ENCODE data around the gene KIAA0930.

GRCh38 chr22:45196308-45196707, 44.4 kb downstream of the KIAA0930 start:
- no peak for TF ChIP-seq EZH2phosphoT487 (IDR thresholded peaks at IDR 0.05; ENCODE audit: insufficient read depth, low read depth)
- no peak for TF ChIP-seq EZH2 (IDR thresholded peaks at IDR 0.05; ENCODE audit: insufficient read depth, poor library complexity, severe bottlenecking)

All from GM23248 (cell line).